Stimulated activated CD4-positive, alpha-beta T cell treated with anti-CD3 and anti-CD28 coated beads, Interleukin-4, amount 100 ng/mL, for 48 hours (primary cell): ENCODE results near the gene GLE1.
"Not testable (repeated sequence)": the region's sequence is repeated elsewhere in the genome, so short reads cannot be mapped to it uniquely, and the experiment has no call there.

Experiments
- DNase-seq, 2 donors: peaks; one replicate each; pipeline ENCODE4 v3.0.0-alpha.2; 2020; ENCODE audit warnings: low read depth in 2 of 2

The GLE1 gene

DNA sequence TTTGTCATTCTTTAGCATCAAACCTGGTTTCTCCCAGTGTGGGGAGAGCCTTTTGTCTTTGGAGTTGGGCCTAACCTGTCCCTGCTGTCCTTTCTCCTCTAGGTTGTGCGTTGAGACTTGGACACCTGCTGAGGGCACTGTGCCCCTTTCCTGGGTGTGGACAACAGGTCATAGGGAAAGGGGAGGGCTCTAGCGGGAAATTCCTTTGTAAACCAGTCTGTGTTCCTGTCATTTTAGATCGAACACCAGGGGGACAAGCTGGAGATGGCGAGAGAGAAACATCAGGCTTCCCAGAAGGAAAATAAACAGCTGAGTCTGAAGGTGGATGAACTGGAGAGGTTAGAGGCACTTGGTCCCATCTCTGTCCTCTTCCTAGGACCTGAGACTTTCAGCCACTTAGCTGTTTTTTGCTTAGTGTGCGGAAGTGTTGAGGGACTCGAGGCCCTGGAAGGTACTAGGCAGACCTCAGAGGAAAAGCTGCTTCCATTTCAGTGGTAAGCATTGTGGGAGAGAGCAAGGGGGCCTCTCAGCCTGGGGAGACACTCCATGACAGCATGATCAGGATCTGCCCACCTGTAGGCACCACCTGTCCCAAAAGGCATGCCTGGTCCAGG is 8.6 kb upstream of the GLE1 start:
- DNase-seq: no peak

DNA sequence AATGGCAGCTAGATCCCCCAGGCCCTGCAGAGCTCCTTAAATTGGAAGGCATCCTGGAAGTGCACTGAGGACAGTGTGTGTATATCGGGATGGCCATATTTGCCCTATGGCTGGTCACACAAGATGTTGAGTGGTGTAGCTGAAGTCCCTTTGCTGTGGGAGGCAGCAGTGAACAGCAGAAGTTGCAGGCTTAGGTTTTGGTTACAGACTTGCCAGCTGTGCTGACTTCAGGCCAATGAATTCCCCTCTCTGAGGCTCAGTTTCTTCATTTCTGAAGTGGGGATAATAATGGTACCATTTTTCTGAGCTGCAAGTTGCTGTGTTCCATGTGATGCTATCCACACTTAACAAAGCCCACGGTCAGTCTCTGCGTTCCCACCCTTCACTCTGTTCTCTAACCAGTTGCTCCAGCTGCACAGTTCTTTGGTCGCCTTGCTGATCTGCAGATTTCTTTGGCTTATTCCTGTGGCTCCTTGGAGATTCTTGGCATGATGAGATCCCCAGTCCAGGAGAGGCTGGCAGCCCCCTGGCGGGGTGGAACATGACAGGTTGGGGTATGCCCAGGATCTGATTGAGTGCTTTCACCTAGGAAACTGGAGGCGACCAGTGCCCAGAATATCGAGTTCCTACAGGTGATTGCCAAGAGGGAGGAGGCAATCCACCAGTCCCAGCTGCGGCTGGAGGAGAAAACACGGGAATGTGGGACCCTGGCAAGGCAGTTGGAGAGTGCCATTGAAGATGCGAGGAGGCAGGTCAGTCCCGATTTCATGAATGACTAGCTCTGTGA is 6.5 kb upstream of the GLE1 start:
- no peak for DNase-seq

DNA sequence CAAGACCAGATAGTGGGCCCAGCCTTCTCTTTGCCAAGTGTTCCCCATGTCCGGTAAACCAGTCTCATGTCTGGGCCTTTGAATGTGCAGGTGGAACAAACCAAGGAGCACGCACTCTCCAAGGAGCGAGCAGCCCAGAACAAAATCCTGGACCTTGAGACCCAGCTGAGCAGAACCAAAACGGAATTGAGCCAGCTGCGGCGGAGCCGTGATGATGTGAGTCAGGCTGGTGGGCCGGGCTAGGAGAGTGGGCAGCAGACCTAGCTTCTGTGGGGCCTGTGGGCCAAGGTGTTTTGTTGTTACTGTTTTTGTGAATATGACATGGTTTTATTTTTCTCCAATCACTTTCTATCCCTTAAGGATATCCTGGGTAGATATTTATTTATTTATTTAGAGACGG is 5.6 kb upstream of the GLE1 start:
- DNase-seq: no peak

DNA sequence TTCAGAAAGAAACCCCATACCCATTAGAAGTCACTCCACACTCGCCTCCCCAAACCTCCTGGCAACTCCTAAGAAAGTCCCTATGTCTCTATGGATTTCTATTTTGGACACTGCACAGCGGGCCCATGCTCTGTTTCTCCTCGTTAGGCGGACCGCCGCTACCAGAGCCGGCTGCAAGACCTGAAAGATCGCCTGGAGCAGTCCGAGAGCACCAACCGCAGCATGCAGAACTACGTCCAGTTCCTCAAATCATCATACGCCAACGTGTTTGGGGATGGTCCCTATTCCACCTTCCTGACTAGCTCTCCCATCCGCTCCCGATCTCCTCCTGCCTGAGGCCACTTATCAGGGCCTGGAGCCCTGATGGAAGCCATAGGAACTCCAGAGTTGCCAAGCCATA is 4.6 kb upstream of the GLE1 start:
- no peak for DNase-seq

DNA sequence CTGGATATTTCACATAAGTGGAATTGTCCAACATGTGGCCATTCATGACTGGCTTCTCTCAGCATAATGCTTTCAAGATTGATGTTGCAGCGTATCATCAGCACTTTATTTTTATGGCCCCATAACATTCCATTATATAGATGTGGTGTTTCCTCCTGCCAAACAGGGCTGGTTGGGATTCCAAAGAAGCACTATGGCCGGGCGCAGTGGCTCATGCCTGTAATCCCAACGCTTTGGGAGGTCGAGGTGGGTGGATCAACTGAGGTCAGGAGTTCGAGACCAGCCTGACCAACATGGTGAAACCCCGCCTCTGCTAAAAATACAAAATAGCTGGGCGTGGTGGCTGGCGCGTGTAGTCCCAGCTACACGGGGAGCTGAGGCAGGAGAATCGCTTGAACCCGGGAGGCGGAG is 1.1 kb upstream of the GLE1 start:
- not testable (repeated sequence) for DNase-seq

DNA sequence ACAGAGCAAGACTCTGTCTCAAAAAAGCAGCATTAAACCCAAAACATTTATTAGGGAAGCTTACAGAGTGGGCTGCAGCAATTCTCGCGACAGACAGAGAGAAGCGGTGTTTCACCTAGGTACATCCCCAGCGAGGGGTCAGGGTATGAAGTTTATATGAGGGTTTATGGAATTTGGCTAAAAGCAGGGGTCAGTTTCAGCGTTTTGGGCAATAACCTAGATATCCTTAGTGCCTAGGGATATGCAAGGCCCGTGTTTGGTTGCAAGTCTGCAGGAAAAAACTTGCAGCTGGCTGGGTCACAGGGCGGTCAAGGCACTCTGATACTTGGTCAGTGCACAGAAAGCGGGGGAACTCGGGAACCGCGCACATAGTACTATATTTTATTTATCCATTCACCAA is 649 bp upstream of the GLE1 start:
- no peak for DNase-seq

DNA sequence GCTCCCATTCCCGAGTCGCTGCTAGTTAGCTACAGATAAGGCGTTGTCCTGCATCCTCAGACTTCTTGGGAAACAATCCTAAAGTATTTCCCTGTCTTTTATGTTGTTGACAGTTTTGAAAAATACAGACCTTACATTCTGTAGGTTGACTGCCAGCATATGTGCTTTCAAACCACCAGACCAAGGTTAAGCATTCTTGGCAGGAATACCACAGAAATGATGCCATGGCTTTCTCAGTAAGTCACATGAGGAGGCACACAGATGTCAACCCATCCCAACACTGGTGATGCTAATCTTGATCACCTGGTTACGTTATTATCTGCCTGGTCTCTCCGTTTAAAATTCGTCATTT is 871 bp downstream of the GLE1 start:
- no peak for DNase-seq

DNA sequence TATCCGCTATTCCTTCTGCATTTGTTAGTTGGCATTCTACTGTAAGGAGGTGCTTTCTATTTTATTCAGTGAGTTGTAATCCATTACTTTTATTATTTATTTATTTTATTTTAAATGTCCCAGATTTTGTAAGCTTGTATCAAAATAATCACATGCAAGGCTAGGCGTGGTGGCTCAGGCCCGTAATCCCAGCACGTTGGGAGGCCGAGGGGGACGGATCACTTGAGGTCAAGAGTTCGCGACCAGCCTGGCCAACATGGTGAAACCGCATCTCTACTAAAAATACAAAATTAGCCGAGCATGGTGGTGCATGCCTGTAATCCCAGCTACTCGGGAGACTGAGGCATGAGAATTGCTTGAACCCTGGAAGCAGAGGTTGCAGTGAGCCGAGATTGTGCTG is 1.4 kb downstream of the GLE1 start:
- not testable (repeated sequence) for DNase-seq

DNA sequence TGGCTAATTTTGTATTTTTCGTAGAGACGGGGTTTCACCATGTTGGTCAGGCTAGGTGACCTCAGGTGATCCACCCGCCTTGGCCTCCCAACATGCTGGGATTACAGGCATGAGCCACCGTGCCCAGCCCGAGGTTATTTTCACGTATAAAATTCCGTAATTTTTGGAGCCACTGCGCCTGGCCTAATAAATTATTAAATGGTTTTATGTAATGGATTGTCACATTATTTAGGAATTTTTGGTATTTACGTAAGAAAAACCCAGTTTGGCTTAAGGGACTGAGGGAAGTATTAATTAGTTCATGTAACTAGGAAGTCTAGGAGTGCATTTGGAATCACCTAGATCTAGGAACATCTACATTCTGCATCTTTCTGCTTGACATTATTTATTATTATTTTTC is 8.3 kb downstream of the GLE1 start:
- DNase-seq: no peak

DNA sequence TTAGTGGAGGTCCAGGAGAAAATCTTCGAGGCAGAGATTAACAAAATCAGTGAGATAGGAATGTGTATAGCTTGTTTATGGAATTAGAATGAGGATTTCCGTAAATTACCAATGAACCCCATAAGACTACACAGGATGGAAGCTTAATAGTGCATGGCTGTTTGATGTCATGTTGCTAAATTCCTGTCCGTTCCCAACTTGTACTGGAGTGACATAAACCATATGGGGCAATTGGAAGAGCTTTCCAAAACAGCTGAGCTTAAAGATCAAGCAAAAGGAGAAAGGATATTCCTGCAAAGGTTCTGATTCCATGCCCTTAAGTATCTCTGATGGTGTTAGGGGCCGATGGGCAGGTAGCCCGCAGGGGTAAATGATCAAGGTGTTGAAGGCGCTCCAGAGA is 17.4 kb downstream of the GLE1 start:
- no peak for DNase-seq

DNA sequence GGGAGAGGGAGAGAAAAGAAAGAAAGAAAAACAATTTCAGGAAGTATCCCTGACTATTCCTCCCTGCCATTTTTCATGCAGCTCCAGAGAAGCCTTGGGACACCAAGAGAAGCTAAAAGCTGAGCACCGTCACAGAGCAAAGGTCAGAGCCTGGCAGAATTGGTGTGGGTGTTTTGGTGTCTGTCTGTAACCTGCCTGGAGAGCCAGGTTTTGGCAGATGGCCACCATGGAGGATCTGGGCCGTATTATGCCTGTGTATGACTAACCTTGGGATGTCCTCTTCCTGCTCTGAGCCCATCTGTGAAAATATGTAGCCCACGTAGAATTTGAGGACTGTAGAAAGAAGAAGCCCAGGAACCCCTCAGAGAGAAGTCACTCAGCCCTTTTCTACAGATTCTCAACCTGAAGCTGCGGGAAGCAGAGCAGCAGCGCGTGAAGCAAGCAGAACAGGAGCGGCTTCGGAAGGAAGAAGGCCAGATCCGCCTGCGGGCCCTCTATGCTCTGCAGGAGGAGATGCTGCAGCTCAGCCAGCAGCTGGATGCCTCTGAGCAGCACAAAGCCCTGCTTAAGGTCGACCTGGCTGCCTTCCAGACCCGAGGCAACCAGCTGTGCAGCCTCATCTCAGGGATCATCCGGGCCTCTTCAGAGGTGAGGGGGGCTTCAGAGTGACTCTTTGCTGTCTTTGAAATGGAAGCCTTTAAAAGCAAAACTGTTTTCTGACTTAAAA is 18.8 kb downstream of the GLE1 start:
- DNase-seq: no peak

DNA sequence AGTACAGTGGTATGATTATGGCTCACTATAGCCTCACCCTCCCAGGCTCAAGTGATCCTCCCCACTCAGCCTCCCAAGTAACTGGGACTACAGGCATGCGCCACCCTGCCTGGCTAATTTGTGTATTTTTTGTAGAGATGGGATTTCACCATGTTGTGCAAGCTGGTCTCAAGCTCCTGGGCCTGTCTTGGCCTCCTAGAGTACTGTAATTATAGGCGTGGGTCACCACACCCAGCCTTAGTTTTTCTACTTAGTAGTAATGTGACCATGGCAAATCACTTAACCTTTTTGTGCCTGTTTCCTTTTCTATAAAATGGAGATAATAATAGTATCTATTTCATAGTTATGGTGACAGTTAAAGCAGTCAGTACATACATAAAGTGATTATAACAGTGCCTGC is 22.2 kb downstream of the GLE1 start:
- no peak for DNase-seq

DNA sequence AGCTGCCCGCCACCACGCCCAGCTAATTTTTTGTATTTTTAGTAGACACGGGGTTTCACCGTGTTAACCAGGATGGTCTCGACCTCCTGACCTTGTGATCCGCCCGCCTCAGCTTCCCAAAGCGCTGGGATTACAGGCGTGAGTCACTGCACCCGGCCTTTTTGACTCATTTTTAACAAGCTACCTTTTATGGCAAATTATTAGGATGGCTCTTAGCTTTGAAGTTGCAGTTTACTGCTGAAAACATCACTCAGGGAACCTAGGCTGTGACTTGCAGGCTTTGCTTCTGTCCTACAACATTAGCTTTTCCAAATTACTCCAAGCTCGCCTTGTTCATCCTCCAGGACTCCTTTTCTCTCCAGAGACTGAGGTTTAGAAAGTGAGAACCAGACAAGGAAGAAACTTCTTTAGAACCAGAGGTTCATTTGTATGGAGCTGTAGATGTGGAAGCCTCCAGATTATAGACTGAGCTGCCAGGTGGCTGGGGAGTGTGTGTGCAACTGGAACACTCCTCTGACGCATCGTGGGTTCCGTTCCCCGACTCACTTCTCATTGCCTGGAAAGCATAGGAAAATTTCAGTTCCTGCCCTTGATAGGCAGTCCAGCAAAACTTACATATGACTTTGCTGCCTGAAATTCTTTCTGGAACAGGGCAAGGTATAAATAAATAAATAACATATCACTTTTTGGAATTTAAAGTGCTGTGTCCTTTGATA is 24.1 kb downstream of the GLE1 start:
- no peak for DNase-seq

DNA sequence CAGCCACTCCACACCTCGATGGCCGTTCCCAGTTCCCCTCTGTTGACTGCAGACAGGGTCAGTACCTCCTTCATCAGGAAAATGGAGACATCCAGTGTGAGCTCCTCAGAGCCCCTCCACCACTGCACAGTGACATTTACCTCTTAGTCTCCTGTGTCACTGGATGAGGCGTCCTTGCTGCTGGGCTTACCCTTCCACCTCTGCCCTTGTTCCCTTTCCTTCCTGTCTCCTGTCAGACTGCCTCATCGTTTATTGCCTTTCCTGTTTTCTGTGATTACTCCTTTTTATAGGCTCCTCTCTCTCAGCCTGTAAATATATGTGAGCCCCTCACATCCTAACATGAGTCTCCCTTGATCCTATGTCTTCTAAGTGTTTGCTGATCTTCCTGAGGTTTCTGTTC is 24.7 kb downstream of the GLE1 start:
- no peak for DNase-seq

DNA sequence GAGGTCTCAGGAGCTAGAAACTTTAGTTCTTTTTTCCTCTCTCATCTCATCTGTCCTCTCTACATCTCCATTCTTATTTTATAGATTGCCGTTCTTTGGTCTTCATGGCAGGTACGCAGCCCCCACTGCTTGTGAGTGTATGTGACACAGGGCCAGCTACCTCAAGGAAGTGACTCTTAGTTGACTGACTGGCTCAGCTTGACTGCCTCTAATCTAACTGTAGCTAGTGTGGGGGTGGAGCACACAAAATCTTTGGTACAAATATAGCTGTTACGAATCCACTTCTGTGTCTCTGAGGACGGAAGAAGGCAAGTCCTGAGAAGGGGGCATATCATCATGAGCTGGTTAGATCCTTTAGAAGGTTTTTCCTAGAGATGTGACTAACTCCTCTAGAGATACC is 28.1 kb downstream of the GLE1 start:
- DNase-seq: no peak

DNA sequence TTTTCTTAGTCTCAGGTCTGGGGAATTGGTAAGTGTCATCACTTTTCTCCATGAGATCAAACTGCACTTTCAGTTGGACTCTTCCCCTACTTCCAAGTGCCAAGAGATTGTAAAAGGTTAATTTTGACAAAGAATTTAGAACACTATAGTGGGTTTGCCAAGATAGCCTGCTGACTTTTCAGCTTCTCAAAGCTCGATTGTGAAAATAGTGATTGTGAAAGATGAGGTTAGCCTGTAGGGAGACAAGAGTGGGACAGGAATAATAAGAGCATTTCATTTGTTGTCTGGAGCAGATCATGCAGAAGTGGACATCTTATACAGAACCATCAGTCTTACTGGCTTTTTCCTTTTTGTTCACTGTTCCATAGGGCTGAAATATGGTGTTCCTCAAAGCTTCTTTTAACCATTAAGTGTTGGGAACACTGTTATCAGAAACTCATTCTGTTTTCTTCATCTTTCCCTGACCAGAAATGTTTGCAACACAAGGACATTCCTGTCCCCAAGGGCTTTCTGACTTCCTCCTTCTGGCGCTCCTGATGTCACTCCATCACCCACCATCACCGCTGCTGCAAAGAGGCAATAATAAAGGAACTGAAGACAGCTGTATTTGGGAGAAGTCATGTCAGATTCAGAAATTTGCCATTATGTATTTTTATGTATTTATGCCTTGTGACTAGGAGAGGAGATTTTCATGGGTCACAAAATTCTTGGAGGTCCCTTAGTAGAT is 36.3 kb downstream of the GLE1 start:
- no peak for DNase-seq

DNA sequence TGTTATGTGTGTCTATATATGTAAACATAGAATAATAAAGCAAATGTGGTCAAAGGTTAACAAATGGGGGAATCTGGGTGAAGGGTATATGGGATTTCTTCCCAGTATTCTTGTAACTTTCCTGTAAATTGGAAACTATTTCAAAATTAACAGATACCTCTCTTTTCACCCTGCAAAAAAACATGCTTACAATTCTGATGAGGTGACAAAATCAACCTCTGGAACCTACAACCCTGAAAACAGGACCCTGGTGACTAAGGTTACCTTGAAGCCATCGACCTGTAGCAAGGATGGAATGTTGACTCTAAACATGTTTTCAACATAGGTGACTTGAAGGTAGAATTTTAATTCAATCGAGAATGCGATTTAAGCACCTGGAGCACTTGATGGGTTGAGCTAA is 42.0 kb downstream of the GLE1 start:
- DNase-seq: no peak

DNA sequence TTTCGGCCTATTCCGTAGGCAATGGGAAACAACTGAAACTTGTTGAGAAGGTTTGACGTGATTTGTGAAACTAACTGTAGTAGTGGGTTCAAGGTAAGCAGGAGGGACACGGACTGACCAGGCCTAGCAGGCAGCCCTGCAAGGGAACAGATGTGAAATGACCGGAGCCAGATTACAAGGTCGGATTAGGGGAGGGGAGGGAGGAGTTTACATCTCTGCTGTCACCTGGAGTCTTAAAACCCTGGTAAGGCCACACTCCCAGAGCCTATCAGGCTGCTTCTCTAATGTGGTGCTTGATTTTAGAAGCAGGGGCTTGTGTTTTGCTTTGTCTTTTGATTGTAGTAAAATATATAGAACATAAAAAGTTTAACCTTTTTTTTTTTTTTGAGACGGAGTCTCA is 44.4 kb downstream of the GLE1 start:
- no peak for DNase-seq

DNA sequence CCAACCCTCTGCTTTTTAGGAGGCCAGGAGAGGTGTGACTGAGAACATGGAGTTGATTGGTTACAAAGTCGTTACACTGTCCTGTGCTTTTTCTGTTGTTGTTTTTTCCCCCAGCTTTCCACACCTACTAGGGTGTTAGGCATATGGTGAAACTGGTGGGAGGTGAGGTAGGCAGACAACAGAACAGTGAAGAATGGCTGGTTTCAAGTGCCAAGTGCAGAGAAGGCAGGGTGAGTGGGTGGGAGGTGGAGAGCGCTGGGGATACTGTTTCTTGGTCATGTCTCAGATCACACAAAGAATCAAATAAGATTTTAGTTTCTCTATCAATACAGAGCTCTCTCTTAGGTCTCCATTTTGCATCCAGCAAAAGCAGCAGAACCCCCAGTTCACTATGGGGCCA is 45.7 kb downstream of the GLE1 start:
- DNase-seq: peak in 1 of 2 donors; percentile 41

DNA sequence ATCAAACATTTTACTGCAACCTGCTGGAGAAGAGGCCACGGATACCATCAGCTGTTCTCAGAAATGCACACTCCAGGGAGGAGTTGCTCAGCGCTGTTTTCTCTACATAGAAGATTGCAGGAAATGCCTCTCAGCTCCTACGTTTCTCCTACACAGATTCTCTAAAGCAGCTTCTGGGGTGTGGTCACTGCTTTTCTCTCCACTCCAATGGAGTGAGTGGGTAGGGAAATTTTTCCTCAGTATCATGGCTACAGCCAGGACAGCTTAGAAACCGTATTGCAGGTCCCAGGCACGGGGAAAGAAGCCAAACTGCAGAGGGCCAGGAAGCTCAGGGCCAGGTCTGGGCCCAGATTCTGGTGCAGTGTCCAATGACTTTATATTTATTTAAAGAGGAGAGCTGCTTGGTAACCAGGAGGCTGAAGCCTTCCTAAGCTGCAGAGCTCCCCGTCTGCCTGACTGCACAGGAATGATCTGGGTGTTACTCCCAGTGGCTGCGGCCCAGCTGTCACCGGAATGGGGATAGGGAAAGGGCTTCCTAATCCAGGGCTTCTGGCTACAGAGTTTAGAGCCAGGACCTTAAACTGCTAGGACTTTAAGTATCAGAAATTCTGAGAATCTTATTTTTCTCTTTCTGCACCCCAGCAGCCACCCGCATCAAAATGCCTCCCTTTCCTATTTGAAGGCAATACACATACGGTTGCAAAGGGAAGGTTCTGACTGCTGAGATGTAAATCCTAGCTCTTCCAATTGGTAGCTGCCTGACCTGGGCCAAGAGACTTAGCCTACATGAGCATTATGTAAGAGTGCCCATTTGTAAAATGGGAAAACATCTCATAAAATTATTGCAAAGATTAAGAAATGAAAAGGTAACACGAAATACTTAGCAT is 46.5 kb downstream of the GLE1 start:
- no peak for DNase-seq

DNA sequence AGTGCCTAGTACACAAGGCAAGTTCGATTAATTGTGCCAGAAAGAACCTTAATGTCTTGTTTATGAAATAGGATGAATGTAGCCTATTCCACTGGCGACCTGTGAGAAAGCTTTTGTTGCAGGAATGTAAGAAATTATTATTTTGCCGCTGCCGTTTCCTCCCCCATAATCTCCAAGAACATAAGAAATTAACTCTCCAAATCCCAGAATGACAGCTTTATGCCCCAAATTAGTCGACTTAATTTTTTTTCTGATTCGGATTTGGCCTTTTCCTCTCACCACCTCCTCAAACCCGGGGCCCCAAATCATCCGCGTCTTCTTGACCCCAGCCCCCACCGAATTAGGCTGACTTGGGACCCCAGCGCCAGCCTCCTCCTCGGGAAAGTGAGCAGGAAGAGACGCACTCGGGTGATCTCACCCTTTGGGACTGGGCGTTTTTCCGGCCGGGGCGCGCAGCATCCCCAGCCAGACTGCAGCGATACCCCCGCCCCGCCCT is 47.2 kb downstream of the GLE1 start:
- DNase-seq: no peak
